ENCODE data around the gene PCDH9. TPM values are rescaled to one million over a fixed set of nuclear protein-coding genes. Genes with fewer than 3 reads are reported as not detected.

PCDH9 gene
- total and polyA plus RNA-seq, 10 of the 15 experiments (the other 5 are each of a cell fraction or from before 2014, with no cell fraction given), result 0.02 to 2.3 (median 0.05) TPM; not detected in 1

DNA sequence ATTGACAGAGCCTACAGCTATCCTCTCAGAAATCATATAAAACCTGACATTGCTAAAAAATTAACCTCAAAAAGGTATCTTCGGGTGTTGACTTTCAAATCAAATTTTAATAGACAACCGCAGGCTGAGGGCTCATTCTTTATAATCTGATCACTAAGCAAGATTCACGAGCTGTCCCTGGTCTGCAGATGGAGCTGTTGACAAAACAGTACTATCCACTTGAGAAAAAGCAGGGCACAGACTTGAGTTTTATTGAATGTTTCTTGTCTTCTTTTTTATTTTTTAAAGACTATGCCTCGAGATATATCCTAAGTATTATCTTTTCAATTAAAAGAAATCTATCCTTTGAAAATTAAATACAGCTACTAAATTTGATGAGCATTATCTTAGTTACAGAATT is 540.5 kb downstream of the PCDH9 start:
- ChIA-PET POLR2A (no interaction called here), SMC1A (ENCODE audit: uncharacterized antibody, unreplicated experiment) (interaction anchor here (0.6 to 2.4 kb wide), 5 partner anchors 46 to 547 kb away, joined by 3 to 15 read pairs (median 3); no protein-coding TSS in a partner anchor), CTCF (interaction anchor here (0.7 to 1.3 kb wide), 11 partner anchors 8 to 1033 kb away, joined by 3 to 10 read pairs (median 3); no protein-coding TSS in a partner anchor), RAD21 (ENCODE audit: unreplicated experiment) (interaction anchor here (1.0 to 2.0 kb wide), 3 partner anchors 71 to 549 kb away, joined by 5 to 9 read pairs (median 9); no protein-coding TSS in a partner anchor)
- Histone ChIP-seq H3K79me2 (ENCODE audit: control insufficient read depth, insufficient read depth, low read length) (no peaks in the 10 kb centered on the region), H3K9ac (ENCODE audit: control insufficient read depth, insufficient read depth, low read length) (no peak overlapping the region), H3K27me3 (replicated peaks in 1 of 2; ENCODE audit: control insufficient read depth in 2 of 2, insufficient read depth in 2 of 2, low read length in 1 of 2) (no peaks in the 10 kb centered on the region), H4K20me1 (ENCODE audit: control insufficient read depth, insufficient read depth) (no peaks in the 10 kb centered on the region), H3K4me3 (no peak overlapping the region), H3K27ac (ENCODE audit: control insufficient read depth, insufficient read depth) (no peak overlapping the region), H2AFZ (ENCODE audit: control insufficient read depth, low read depth, low read length) (no peak overlapping the region), H3K4me2 (ENCODE audit: control insufficient read depth, insufficient read depth) (no peak overlapping the region), H3K4me1 (ENCODE audit: control insufficient read depth, insufficient read depth, low read length) (no peaks in the 10 kb centered on the region), H3K36me3 (ENCODE audit: control insufficient read depth in 2 of 2, insufficient read depth in 2 of 2, low read length in 1 of 2) (no peaks in the 10 kb centered on the region), H3K9me3 (replicated peaks; ENCODE audit: control insufficient read depth, insufficient read depth, low read length) (no peaks in the 10 kb centered on the region; the same call in 2 of the 3 replicates)
- BruUV-seq (replicated peaks), result no TSS peak
- DNase-seq (ENCODE audit: low read depth, low spot score) (no peak), ATAC-seq (peak; percentile 44; the same call in 1 of the 3 replicates), FAIRE-seq (no peak)
- TF ChIP-seq, protein P1, sequence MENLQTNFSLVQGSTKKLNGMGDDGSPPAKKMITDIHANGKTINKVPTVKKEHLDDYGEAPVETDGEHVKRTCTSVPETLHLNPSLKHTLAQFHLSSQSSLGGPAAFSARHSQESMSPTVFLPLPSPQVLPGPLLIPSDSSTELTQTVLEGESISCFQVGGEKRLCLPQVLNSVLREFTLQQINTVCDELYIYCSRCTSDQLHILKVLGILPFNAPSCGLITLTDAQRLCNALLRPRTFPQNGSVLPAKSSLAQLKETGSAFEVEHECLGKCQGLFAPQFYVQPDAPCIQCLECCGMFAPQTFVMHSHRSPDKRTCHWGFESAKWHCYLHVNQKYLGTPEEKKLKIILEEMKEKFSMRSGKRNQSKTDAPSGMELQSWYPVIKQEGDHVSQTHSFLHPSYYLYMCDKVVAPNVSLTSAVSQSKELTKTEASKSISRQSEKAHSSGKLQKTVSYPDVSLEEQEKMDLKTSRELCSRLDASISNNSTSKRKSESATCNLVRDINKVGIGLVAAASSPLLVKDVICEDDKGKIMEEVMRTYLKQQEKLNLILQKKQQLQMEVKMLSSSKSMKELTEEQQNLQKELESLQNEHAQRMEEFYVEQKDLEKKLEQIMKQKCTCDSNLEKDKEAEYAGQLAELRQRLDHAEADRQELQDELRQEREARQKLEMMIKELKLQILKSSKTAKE (IDR thresholded peaks at IDR 0.05; ENCODE audit: low read depth, poor library complexity, severe bottlenecking), result no peak
- TF ChIP-seq PAX5 (IDR thresholded peaks at IDR 0.05; ENCODE audit: borderline replicate concordance, low read depth, low read length) (no peak), PML (IDR thresholded peaks at IDR 0.05; ENCODE audit: low read length) (no peak), CBFB (IDR thresholded peaks at IDR 0.05; ENCODE audit: low read depth) (no peak)
- TF ChIP-seq, protein P2, sequence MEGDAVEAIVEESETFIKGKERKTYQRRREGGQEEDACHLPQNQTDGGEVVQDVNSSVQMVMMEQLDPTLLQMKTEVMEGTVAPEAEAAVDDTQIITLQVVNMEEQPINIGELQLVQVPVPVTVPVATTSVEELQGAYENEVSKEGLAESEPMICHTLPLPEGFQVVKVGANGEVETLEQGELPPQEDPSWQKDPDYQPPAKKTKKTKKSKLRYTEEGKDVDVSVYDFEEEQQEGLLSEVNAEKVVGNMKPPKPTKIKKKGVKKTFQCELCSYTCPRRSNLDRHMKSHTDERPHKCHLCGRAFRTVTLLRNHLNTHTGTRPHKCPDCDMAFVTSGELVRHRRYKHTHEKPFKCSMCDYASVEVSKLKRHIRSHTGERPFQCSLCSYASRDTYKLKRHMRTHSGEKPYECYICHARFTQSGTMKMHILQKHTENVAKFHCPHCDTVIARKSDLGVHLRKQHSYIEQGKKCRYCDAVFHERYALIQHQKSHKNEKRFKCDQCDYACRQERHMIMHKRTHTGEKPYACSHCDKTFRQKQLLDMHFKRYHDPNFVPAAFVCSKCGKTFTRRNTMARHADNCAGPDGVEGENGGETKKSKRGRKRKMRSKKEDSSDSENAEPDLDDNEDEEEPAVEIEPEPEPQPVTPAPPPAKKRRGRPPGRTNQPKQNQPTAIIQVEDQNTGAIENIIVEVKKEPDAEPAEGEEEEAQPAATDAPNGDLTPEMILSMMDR (IDR thresholded peaks at IDR 0.05 in 2 of 3, conservative IDR thresholded peaks at IDR 0.05 in 1 of 3; ENCODE audit: control insufficient read depth in 2 of 3, extremely low read depth in 1 of 3, insufficient read depth in 1 of 3, low read depth in 3 of 3, low read length in 3 of 3), result peak in 1 of 3 experiments; percentile 7; a peak in 1 of 6 replicates
- intact Hi-C loops (cut with micrococcal nuclease; ENCODE audit: unreplicated experiment), result no loop called here
- in situ Hi-C loops (cut with MboI), result no loop called here
- 2% methylated on average over 4 of the region's 4 CpGs for WGBS (ENCODE audit: insufficient coverage, insufficient replicate concordance, low lambda C conversion rate, missing lambda C conversion rate)
